Left ventricle myocardium superior (tissue), 1 donor: Measurements from ENCODE around the gene TMEM135. TPM values are rescaled to one million over a fixed set of nuclear protein-coding genes. Genes with fewer than 3 reads are reported as not detected.

Source experiments
- ATAC-seq: fragments of 200-7000 bp; cut with Tn5 transposase; one replicate; pipeline ENCODE4 v1.9.1; 2020; ENCODE audit warnings: mild to moderate bottlenecking, moderate library complexity
- DNase-seq: peaks from one replicate; pipeline ENCODE4 v3.0.0-alpha.2; 2020
- intact Hi-C: fragments of 100-400 bp; cut with micrococcal nuclease; formaldehyde crosslinking; loops from one replicate; pipeline ENCODE4 v1.11.0; 2022
- total RNA-seq: library from RNA; stranded (reverse); fragmentation: NEBNext Ultra II Directional; extraction: Animal tissue kit (Norgen Biotek cat#: 25700); gene quantifications from one replicate; pipeline ENCODE4 v1.2.1, GENCODE V29; 2021
- donor health status: DM: no; HTN: yes; CAD: no; lungs with severe emphysema.

The TMEM135 gene
- total RNA-seq, 1 donor from 2014 or later = 20.1 TPM

DNA sequence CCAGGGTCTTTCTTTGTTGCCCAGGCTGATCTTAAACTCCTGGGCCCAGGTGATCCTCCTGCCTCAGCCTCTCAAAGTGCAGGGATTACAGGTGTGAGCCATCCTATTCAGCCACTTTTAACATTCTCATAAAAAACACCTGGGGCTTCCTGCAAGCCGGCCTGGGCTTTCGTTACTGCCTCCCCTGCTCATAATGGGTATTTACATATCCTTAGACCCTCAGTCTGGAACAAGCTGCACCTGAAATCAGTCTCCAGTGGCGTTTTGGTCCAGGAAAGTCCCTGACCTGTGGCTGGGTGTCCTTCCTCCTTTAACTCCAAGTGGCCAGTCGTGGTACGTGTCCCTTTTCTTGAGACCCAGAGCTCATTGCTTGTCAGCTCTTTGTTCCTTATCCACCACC lies 320.7 kb downstream of the TMEM135 start:
- no peak for DNase-seq
- intact Hi-C loops = no loop called here
- no peak for ATAC-seq

DNA sequence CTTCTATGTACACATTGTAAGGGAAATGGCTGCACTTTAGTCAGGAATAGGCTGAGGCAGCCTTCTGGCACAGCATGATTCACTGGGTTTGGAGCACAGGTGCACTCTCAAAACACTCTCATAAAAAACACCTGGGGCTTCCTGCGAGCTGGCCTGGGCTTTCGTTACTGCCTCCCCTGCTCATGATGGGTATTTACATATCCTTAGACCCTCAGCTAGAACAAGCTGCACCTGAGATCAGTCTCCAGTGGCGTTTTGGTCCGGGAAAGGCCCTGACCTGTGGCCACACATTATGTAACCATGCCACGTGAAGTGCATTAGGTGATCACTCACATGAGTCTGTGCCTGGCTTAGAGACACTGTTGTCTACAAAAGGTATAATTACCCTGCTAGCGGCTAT lies 321.7 kb downstream of the TMEM135 start:
- intact Hi-C loops = no loop called here
- no peak for ATAC-seq
- DNase-seq = no peak

DNA sequence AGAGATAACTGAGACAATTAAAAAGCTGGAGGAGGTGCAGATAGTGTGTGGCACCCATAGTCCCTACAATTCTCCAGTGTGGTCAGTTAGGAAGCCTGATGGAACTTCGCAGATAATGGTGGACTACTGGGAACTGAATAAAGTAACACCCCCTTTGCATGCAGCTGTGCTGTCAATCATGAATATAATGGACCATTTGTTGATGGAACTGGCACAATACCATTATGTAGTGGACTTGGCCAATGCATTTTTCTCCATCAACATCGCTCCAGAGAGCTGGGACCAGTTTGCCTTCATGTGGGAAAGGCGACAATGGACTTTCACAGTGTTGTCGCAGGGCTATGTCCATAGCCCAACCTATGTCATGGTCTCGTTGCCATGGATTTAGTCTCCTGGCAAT lies 324.2 kb downstream of the TMEM135 start:
- intact Hi-C loops = no loop called here
- DNase-seq (no peak), ATAC-seq (no peak)

DNA sequence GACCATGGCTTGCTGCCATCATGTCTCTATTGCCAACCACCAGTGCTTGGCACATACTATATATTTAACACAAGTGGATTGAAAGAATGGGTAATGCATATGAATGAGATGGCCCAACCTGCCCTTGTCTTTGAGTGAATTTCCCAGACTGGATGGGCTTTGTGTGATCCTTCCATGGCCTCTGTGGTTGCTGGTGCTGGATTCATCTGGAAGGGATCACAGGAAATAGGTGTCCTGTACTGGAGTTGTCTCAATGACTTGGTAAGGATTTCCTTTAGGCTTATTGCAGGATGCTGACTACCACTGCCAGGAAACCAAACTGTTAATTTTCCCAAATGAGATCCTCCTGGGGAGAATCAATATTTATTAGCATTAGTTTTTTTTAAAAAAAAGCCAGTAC lies 328.6 kb downstream of the TMEM135 start:
- intact Hi-C loops = no loop called here

DNA sequence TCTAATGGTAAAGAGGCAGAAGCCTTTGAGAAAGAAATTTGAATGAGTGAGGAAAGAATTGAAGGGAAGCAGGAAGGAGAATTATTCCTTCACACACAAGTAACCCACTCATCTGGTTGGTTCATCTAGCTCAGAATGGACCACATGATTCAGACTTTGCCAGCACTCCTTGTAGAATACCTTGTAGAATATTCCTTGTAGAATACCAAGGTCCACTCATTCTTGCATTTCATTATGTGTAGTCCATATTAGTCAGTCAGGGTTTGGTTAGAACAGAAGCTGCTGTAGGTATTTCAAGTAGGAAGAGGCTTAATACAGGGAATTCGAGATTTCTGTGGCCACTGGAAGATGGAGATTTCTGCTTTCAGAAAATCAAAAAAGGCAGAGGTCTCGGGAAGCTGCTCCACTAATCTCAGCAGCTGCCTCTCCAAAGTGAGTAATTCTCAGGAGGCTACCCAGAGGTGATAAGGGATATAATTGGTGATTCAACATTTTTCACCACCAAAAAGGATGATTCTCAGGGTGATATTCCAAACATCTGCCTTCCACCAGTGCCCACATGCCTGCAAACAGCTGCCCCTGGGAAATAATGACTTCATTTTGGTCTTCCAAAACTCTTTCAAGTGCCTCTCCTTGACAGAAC lies 329.1 kb downstream of the TMEM135 start:
- intact Hi-C loops = no loop called here
- DNase-seq = no peak
- ATAC-seq = peak; percentile 42

More for the DNA sequence above, 328.6 kb downstream of the TMEM135 start:
- ATAC-seq (no peak), DNase-seq (no peak)

DNA sequence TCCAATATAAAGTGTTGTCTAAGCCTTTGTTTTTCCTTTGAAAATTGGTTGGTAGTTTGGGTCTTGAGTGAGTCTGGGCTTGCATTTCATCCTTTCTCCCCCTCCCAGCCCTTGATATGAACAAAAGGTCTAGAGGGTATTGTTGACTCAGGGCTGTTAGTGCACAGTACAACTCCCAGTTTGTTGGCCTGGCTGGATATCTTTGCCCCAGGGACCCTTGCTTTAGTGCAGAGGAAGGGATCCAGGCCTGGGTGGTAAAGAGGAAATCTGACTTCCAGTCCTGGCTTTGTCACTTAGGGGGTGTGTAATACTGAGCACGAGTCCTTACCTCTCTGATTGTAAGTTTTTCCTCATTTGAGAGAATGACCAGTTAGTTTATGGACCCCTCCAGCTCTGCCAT lies 330.4 kb downstream of the TMEM135 start:
- intact Hi-C loops = no loop called here
- ATAC-seq = peak; percentile 61
- DNase-seq = no peak

DNA sequence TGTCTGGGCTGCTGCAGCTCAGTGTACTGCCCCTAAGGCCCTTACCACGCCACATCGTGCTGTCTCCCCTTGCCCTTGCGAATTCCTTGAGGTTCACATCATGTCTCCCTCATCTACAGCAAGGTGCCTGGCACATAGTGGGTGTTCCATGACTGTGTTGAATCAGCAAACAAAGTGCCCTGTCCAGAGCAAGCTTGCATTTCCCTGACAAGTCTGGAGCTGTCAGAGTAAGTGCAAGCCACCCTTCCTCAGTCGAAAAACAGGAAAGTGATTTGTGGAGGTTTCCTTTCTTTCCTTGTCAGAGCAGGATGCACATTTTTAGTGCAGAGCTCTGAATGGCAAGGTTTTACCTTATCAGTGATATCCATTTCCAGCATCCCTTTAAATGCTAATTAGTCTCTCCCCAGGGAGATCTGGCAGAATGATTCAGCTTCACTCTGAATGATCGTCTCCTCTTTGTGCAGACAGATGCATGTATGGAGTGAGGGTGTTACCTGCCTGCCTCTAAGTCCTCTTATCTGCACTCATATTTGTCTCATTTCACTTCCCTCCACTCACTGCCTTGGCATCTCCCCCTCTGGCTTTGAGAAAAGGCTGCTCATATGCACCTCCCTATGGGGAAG lies 331.2 kb downstream of the TMEM135 start:
- DNase-seq (no peak), ATAC-seq (peak; percentile 52)
- intact Hi-C loops = no loop called here

DNA sequence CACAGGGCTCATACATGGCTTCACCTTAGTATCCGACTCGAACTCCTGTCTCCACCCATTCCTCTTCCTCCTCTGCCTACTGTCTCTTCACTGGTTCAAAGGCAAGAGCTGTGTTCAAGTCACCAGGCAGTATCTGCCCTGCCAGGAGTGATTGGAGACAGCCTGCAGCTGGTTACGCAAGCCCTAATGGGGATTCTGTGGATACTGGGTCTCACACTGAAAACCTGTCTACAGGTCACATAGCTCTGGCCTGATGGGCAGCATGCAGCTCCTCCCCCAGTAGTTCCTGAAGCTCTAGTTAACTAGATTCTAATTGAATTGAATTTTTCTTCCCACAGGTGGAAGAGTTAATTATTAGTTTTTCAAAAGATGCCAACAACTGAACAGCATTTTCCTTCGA lies 332.2 kb downstream of the TMEM135 start:
- ATAC-seq (no peak), DNase-seq (no peak)
- intact Hi-C loops = no loop called here

DNA sequence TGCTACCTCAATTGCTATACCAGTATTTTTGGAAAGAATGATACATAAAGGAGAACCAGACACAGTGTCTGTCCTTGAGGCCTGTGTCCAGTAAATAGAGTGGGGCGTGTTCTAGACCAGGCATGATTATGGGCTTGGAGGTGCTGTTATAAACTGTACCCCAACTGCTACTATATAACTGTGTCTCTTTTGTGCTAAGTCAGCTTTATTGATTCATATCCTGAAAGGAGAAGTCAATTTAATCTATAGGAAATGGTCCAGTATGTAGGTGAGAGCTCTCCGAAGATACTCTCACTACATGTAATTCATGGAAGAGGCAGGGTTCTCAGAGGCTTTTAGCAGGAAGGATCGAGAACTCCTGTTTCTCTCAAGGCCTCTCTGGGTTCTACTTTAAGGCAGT lies 334.3 kb downstream of the TMEM135 start:
- intact Hi-C loops = no loop called here
- ATAC-seq = no peak
- DNase-seq = no peak

Other genes with a start within 250 kb of the TMEM135 start
- 5.6 TPM for gene PRSS23, start 237.4 kb upstream of the TMEM135 start, total RNA-seq
- 28.8 TPM for gene FZD4, start 82.5 kb upstream of the TMEM135 start, total RNA-seq